Smooth muscle cell (in vitro differentiated cells): ENCODE results near the gene HELZ. TPM values are rescaled to one million over a fixed set of nuclear protein-coding genes. Genes with fewer than 3 reads are reported as not detected.
A peak's percentile ranks its signal among the peaks of the same experiment; 100 is the strongest.
"Not testable (repeated sequence)": the region's sequence is repeated elsewhere in the genome, so short reads cannot be mapped to it uniquely, and the experiment has no call there.

Experiments used
- DNase-seq: peaks from one replicate; lab custom pipeline; 2025; ENCODE audit not compliant: unreplicated experiment; lab: John Stamatoyannopoulos, UW
- H2AFZ ChIP-seq: fragments of 200-600 bp; sonication (generic); 2 replicates; pipeline ENCODE4 v1.6.0; 2016; ENCODE audit warnings: antibody characterized with exemption, low read depth, mild to moderate bottlenecking
- H3F3A ChIP-seq: fragments of 200-600 bp; sonication (generic); 2 replicates; pipeline ENCODE4 v1.6.0; 2017; ENCODE audit warnings: antibody characterized with exemption, low read depth
- H3K27ac ChIP-seq: fragments of 200-600 bp; sonication (generic); 2 replicates; pipeline ENCODE4 v1.5.1; 2016; ENCODE audit warnings: low read depth, mild to moderate bottlenecking
- H3K27me3 ChIP-seq: fragments of 200-600 bp; sonication (generic); 2 replicates; pipeline ENCODE4 v1.6.1; 2016; ENCODE audit warnings: low read depth, mild to moderate bottlenecking
- H3K36me3 ChIP-seq: fragments of 200-600 bp; sonication (generic); 2 replicates; pipeline ENCODE4 v1.5.1; 2016; ENCODE audit warnings: low read depth
- H3K4me1 ChIP-seq: fragments of 200-600 bp; sonication (generic); 2 replicates; pipeline ENCODE4 v1.5.1; 2016; ENCODE audit warnings: low read depth
- H3K4me2 ChIP-seq: fragments of 200-600 bp; sonication (generic); 2 replicates; pipeline ENCODE4 v1.6.0; 2016; ENCODE audit warnings: mild to moderate bottlenecking
- H3K4me3 ChIP-seq: fragments of 200-600 bp; sonication (generic); 2 replicates; pipeline ENCODE4 v1.5.1; 2016; ENCODE audit warnings: mild to moderate bottlenecking
- H3K79me2 ChIP-seq: fragments of 200-600 bp; sonication (generic); 2 replicates; pipeline ENCODE4 v1.6.0; 2016; ENCODE audit warnings: low read depth, mild to moderate bottlenecking
- H3K9ac ChIP-seq: fragments of 200-600 bp; sonication (generic); 2 replicates; pipeline ENCODE4 v1.6.0; 2016; ENCODE audit warnings: low read depth
- H3K9me3 ChIP-seq: fragments of 200-600 bp; sonication (generic); replicated peaks from 2 replicates; pipeline ENCODE4 v1.5.1; 2016; ENCODE audit warnings: low read depth
- H4K20me1 ChIP-seq: fragments of 200-600 bp; sonication (generic); 2 replicates; pipeline ENCODE4 v1.6.0; 2016; ENCODE audit warnings: low read depth
- CTCF ChIP-seq: fragments of 200-600 bp; sonication (generic); IDR thresholded peaks from 2 replicates; pipeline ENCODE4 v1.5.1; 2017; ENCODE audit warnings: borderline replicate concordance, mild to moderate bottlenecking, antibody characterized with exemption; ENCODE audit not compliant: insufficient read depth, poor library complexity, severe bottlenecking
- WGBS: methylation state at CpG from one replicate; pipeline ENCODE4 v1.1.7; 2016; ENCODE audit warnings: low lambda C conversion rate; 5-methylcytosine and 5-hydroxymethylcytosine counted together
- polyA plus RNA-seq: library from polyadenylated mRNA; unstranded; fragments of >200 nt; fragmentation: Nextera tagmentation; extraction: Ambion mirVana; gene quantifications from 2 replicates; pipeline ENCODE4 v1.2.1, GENCODE V29; 2016
- total RNA-seq: library from RNA; depleted of rRNA; stranded (reverse); fragments of >200 nt; gene quantifications from 2 replicates; pipeline ENCODE4 v1.2.3, GENCODE V29; 2014

Gene HELZ
- total and polyA plus RNA-seq, 2 experiments from 2014 or later, result 18.8 to 34.4 TPM

GRCh38 chr17:67126983-67127382 lies 118.0 kb downstream of the HELZ start:
- Histone ChIP-seq H3K4me3 (no peak overlapping the region), H3K4me1 (no peaks in the 10 kb centered on the region), H3F3A (peaks cover 5% of the 10 kb centered on the region), H4K20me1 (peaks cover 47% of the 10 kb centered on the region), H3K79me2 (no peaks in the 10 kb centered on the region), H3K9me3 (no peaks in the 10 kb centered on the region), H2AFZ (no peak overlapping the region), H3K4me2 (no peak overlapping the region), H3K27ac (peak overlapping the region; percentile 68), H3K27me3 (no peaks in the 10 kb centered on the region), H3K36me3 (peaks cover 7% of the 10 kb centered on the region), H3K9ac (no peak overlapping the region)
- no peak for DNase-seq
- TF ChIP-seq CTCF, result no peak
- 43% methylated on average over 2 of the region's 2 CpGs for WGBS

GRCh38 chr17:67126543-67126942 lies 118.5 kb downstream of the HELZ start:
- not testable (repeated sequence) for H3K4me3 ChIP-seq, H3K9ac ChIP-seq, H3K79me2 ChIP-seq, H2AFZ ChIP-seq, H3F3A ChIP-seq, DNase-seq, H3K36me3 ChIP-seq, H3K4me1 ChIP-seq, H3K9me3 ChIP-seq, H3K27me3 ChIP-seq, H3K4me2 ChIP-seq
- 91% methylated on average over 6 of the region's 6 CpGs for WGBS
- Histone ChIP-seq H3K27ac (peak overlapping the region; percentile 68), H4K20me1 (peaks cover 48% of the 10 kb centered on the region)

GRCh38 chr17:67125924-67126323 lies 119.1 kb downstream of the HELZ start:
- peaks cover 14% of the 10 kb centered on the region for H3K36me3 ChIP-seq
- H3K9ac ChIP-seq, result no peak overlapping the region
- no peak for DNase-seq
- H3K4me3 ChIP-seq, result no peak overlapping the region
- no peak overlapping the region for H2AFZ ChIP-seq
- H3K4me1 ChIP-seq, result no peaks in the 10 kb centered on the region
- no peaks in the 10 kb centered on the region for H3K9me3 ChIP-seq
- H3K27me3 ChIP-seq, result no peaks in the 10 kb centered on the region
- no peak overlapping the region for H3K4me2 ChIP-seq
- WGBS, result 50% methylated on average over 1 of the region's 1 CpG
- H3F3A ChIP-seq, result peaks cover 5% of the 10 kb centered on the region
- peak overlapping the region; percentile 68 for H3K27ac ChIP-seq
- no peak for TF ChIP-seq CTCF
- H4K20me1 ChIP-seq, result peaks cover 54% of the 10 kb centered on the region
- no peaks in the 10 kb centered on the region for H3K79me2 ChIP-seq

GRCh38 chr17:67125417-67125816 lies 119.6 kb downstream of the HELZ start:
- H3K4me1 ChIP-seq, result no peaks in the 10 kb centered on the region
- no peaks in the 10 kb centered on the region for H3K79me2 ChIP-seq
- H3K9me3 ChIP-seq, result no peaks in the 10 kb centered on the region
- no peak overlapping the region for H3K4me2 ChIP-seq
- no peak overlapping the region for H3K4me3 ChIP-seq
- H3F3A ChIP-seq, result peaks cover 5% of the 10 kb centered on the region
- DNase-seq, result no peak
- H3K27me3 ChIP-seq, result no peaks in the 10 kb centered on the region
- no peak overlapping the region for H2AFZ ChIP-seq
- H3K27ac ChIP-seq, result peak overlapping the region; percentile 68
- peaks cover 19% of the 10 kb centered on the region for H3K36me3 ChIP-seq
- peaks cover 57% of the 10 kb centered on the region for H4K20me1 ChIP-seq
- WGBS, result 0% methylated on average over 1 of the region's 1 CpG
- H3K9ac ChIP-seq, result no peak overlapping the region
- TF ChIP-seq CTCF, result no peak
